ENCODE measurements around the gene BMP5.

Gene BMP5

GRCh38 chr6:55726144-55726543 is 149.2 kb downstream of the BMP5 start:
- TF ChIP-seq CTCF (IDR thresholded peaks at IDR 0.05; ENCODE audit: low read depth, low read length), result no peak
- H3K4me3 ChIP-seq (ENCODE audit: low read depth, low read length), result no peak overlapping the region

- TF ChIP-seq CTCF (IDR thresholded peaks at IDR 0.05; ENCODE audit: low read depth, low read length), result no peak
- H3K4me3 ChIP-seq (ENCODE audit: low read depth, low read length), result no peak overlapping the region
These were observed 160.6 kb downstream of the BMP5 start for GRCh38 chr6:55714831-55715230.

- no peak overlapping the region for H3K4me3 ChIP-seq (ENCODE audit: low read depth, low read length)
- TF ChIP-seq CTCF (IDR thresholded peaks at IDR 0.05; ENCODE audit: low read depth, low read length), result no peak
These were observed 162.0 kb downstream of the BMP5 start for GRCh38 chr6:55713436-55713835.

GRCh38 chr6:55708711-55709110 is 166.7 kb downstream of the BMP5 start:
- no peak for TF ChIP-seq CTCF (IDR thresholded peaks at IDR 0.05; ENCODE audit: low read depth, low read length)
- H3K4me3 ChIP-seq (ENCODE audit: low read depth, low read length), result no peak overlapping the region

GRCh38 chr6:55705451-55706440 is 169.6 kb downstream of the BMP5 start:
- H3K4me3 ChIP-seq (ENCODE audit: low read depth, low read length), result no peak overlapping the region

GRCh38 chr6:55704421-55704820 is 171.0 kb downstream of the BMP5 start:
- TF ChIP-seq CTCF (IDR thresholded peaks at IDR 0.05; ENCODE audit: low read depth, low read length), result no peak
- H3K4me3 ChIP-seq (ENCODE audit: low read depth, low read length), result no peak overlapping the region

More at GRCh38 chr6:55705451-55706440, 169.6 kb downstream of the BMP5 start:
- no peak for TF ChIP-seq CTCF (IDR thresholded peaks at IDR 0.05; ENCODE audit: low read depth, low read length)

Data from WI38 (cell line).